ENCODE data around the gene OR1A2.

DNA sequence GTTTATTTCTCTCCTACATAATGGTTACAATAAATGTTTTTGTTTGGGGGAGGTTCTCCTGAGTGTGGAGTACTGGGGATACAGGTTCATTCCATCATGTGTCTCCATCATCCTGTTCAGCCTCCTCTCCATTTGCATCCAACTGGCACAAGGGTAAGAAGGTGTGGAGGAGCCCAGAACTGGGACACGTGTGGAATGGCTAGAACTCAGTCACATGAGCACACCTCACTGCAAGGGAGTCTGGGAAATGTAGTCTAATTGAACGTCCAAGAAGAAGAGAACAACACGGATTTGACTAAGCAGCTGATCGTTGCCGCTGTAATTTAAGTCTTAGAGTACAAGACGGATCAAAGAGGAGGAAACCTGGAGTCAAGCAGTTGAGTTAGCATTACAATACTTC is 16.3 kb downstream of the OR1A2 start:
- TF ChIP-seq EP300 (IDR thresholded peaks at IDR 0.05) (no peak), POLR2A (IDR thresholded peaks at IDR 0.05) (no peak), POLR2AphosphoS5 (IDR thresholded peaks at IDR 0.05) (no peak)

Data from gastroesophageal sphincter (tissue), 2 donors.